Large intestine (tissue), 3 donors: Measurements from ENCODE around the gene GKN2. TPM values are rescaled to one million over a fixed set of nuclear protein-coding genes. Genes with fewer than 3 reads are reported as not detected.
"Not testable (repeated sequence)": the region's sequence is repeated elsewhere in the genome, so short reads cannot be mapped to it uniquely, and the experiment has no call there.

Source experiments
- DNase-seq, 2 donors: peaks; one replicate each; pipeline versions ENCODE4 v3.0.0 to v3.0.0-alpha.2; 2013
- H3K27ac ChIP-seq: one replicate; pipeline ENCODE4 v1.5.1; 2013; ENCODE audit warnings: low read length
- H3K27me3 ChIP-seq: 2 replicates; pipeline ENCODE4 v1.6.1; 2013; ENCODE audit warnings: low read length; ENCODE audit not compliant: control insufficient read depth, insufficient read depth
- H3K36me3 ChIP-seq: 2 replicates; pipeline ENCODE4 v1.6.1; 2013; ENCODE audit warnings: low read length; ENCODE audit not compliant: control insufficient read depth, insufficient read depth
- H3K4me1 ChIP-seq: one replicate; pipeline ENCODE4 v1.6.1; 2013; ENCODE audit warnings: low read length; ENCODE audit not compliant: control insufficient read depth, insufficient read depth
- H3K4me3 ChIP-seq: one replicate; pipeline ENCODE4 v1.5.1; 2013; ENCODE audit warnings: low read length
- H3K9me3 ChIP-seq: one replicate; pipeline ENCODE4 v1.6.1; 2013; ENCODE audit warnings: mild to moderate bottlenecking, low read depth, low read length, moderate library complexity; ENCODE audit not compliant: control insufficient read depth
- WGBS: methylation state at CpG from one replicate; pipeline ENCODE4 v1.1.5; 2013; ENCODE audit warnings: low lambda C conversion rate; ENCODE audit not compliant: insufficient coverage; 5-methylcytosine and 5-hydroxymethylcytosine counted together
- polyA plus RNA-seq: library from polyadenylated mRNA; unstranded; fragments of 120-200 nt; gene quantifications from one replicate; pipeline ENCODE4 v1.2.1, GENCODE V29; 2013

The GKN2 gene
- polyA plus RNA-seq, 1 donor, result 0.10 TPM

GRCh38 chr2:68909793-68910674 lies 42.7 kb downstream of the GKN2 start:
- Histone ChIP-seq H3K4me1 (no peaks in the 10 kb centered on the region), H3K9me3 (no peaks in the 10 kb centered on the region), H3K36me3 (no peaks in the 10 kb centered on the region), H3K27ac (no peak overlapping the region), H3K27me3 (no peaks in the 10 kb centered on the region), H3K4me3 (no peak overlapping the region)
- DNase-seq, result peak; percentile 20 to 33
- WGBS, result 91% methylated on average over 1 of the region's 3 CpGs

GRCh38 chr2:68908392-68908970 lies 44.2 kb downstream of the GKN2 start:
- Histone ChIP-seq H3K4me3 (no peak overlapping the region), H3K4me1 (no peaks in the 10 kb centered on the region), H3K27me3 (no peaks in the 10 kb centered on the region), H3K36me3 (no peaks in the 10 kb centered on the region), H3K27ac (no peak overlapping the region), H3K9me3 (no peaks in the 10 kb centered on the region)
- peak; percentile 31 to 58 for DNase-seq
- WGBS, result no CpG with 5 or more reads among the region's 5 CpGs

GRCh38 chr2:68907920-68908253 lies 44.8 kb downstream of the GKN2 start:
- no peaks in the 10 kb centered on the region for H3K9me3 ChIP-seq
- no peak overlapping the region for H3K4me3 ChIP-seq
- H3K27ac ChIP-seq, result no peak overlapping the region
- no peaks in the 10 kb centered on the region for H3K27me3 ChIP-seq
- 80% methylated on average over 1 of the region's 4 CpGs for WGBS
- no peaks in the 10 kb centered on the region for H3K4me1 ChIP-seq
- no peaks in the 10 kb centered on the region for H3K36me3 ChIP-seq
- DNase-seq, result no peak

GRCh38 chr2:68907232-68907919 lies 45.3 kb downstream of the GKN2 start:
- no peaks in the 10 kb centered on the region for H3K4me1 ChIP-seq
- 20% methylated on average over 1 of the region's 5 CpGs for whole genome bisulfite sequencing
- DNase-seq, result no peak
- H3K27ac ChIP-seq, result no peak overlapping the region
- no peaks in the 10 kb centered on the region for H3K27me3 ChIP-seq
- no peak overlapping the region for H3K4me3 ChIP-seq
- H3K36me3 ChIP-seq, result no peaks in the 10 kb centered on the region
- H3K9me3 ChIP-seq, result no peaks in the 10 kb centered on the region

GRCh38 chr2:68906716-68907115 lies 46.0 kb downstream of the GKN2 start:
- no peak overlapping the region for H3K4me3 ChIP-seq
- H3K9me3 ChIP-seq, result no peaks in the 10 kb centered on the region
- no peaks in the 10 kb centered on the region for H3K4me1 ChIP-seq
- no peaks in the 10 kb centered on the region for H3K36me3 ChIP-seq
- WGBS, result no CpG with 5 or more reads among the region's 3 CpGs
- no peak for DNase-seq
- H3K27ac ChIP-seq, result no peak overlapping the region
- H3K27me3 ChIP-seq, result no peaks in the 10 kb centered on the region

GRCh38 chr2:68905116-68905515 lies 47.6 kb downstream of the GKN2 start:
- H3K27ac ChIP-seq, result no peak overlapping the region
- no peaks in the 10 kb centered on the region for H3K9me3 ChIP-seq
- H3K36me3 ChIP-seq, result no peaks in the 10 kb centered on the region
- no peaks in the 10 kb centered on the region for H3K4me1 ChIP-seq
- 92% methylated on average over 2 of the region's 2 CpGs for WGBS
- DNase-seq, result no peak
- no peaks in the 10 kb centered on the region for H3K27me3 ChIP-seq
- no peak overlapping the region for H3K4me3 ChIP-seq

- Histone ChIP-seq H3K27ac (no peak overlapping the region), H3K36me3 (no peaks in the 10 kb centered on the region), H3K9me3 (no peaks in the 10 kb centered on the region), H3K4me3 (no peak overlapping the region), H3K4me1 (no peaks in the 10 kb centered on the region), H3K27me3 (no peaks in the 10 kb centered on the region)
- WGBS, result 100% methylated on average over 1 of the region's 1 CpG
- DNase-seq, result no peak
These were observed 51.1 kb downstream of the GKN2 start for GRCh38 chr2:68901561-68901960.

GRCh38 chr2:68901199-68901514 lies 51.5 kb downstream of the GKN2 start:
- no peak overlapping the region for H3K27ac ChIP-seq
- H3K9me3 ChIP-seq, result no peaks in the 10 kb centered on the region
- no CpG with 5 or more reads among the region's 4 CpGs for WGBS
- H3K4me3 ChIP-seq, result no peak overlapping the region
- no peaks in the 10 kb centered on the region for H3K36me3 ChIP-seq
- DNase-seq, result no peak
- H3K27me3 ChIP-seq, result no peaks in the 10 kb centered on the region
- H3K4me1 ChIP-seq, result no peaks in the 10 kb centered on the region

- DNase-seq, result no peak
- Histone ChIP-seq H3K36me3 (no peaks in the 10 kb centered on the region), H3K4me3 (no peak overlapping the region), H3K9me3 (no peaks in the 10 kb centered on the region), H3K27ac (no peak overlapping the region), H3K27me3 (no peaks in the 10 kb centered on the region), H3K4me1 (no peaks in the 10 kb centered on the region)
- no CpG with 5 or more reads among the region's 5 CpGs for WGBS
These were observed 52.0 kb downstream of the GKN2 start for GRCh38 chr2:68900496-68901198.

GRCh38 chr2:68895981-68896380 lies 56.7 kb downstream of the GKN2 start:
- H3K4me3 ChIP-seq, H3K4me1 ChIP-seq, H3K9me3 ChIP-seq, H3K36me3 ChIP-seq, DNase-seq, H3K27me3 ChIP-seq, H3K27ac ChIP-seq: not testable (repeated sequence)
- no CpG with 5 or more reads among the region's 6 CpGs for WGBS
